ENCODE measurements around the gene SAMD7.

- no peak for TF ChIP-seq POLR2A (IDR thresholded peaks at IDR 0.05; ENCODE audit: low read depth, low read length)
- TF ChIP-seq SPI1 (IDR thresholded peaks at IDR 0.05; ENCODE audit: low read depth, low read length): no peak
- no peak for TF ChIP-seq TAF1 (IDR thresholded peaks at IDR 0.05; ENCODE audit: low read depth, low read length)
- no peak for TF ChIP-seq POLR2AphosphoS5 (IDR thresholded peaks at IDR 0.05; ENCODE audit: low read depth, low read length)
- TF ChIP-seq PAX5 (IDR thresholded peaks at IDR 0.05; ENCODE audit: insufficient read depth, low read length, severe bottlenecking): no peak
- TF ChIP-seq POU2F2 (IDR thresholded peaks at IDR 0.05; ENCODE audit: low read depth, low read length): no peak
Measured at GRCh38 chr3:169939751-169940150, 28.4 kb downstream of the SAMD7 start.

All from GM12891 (cell line).